Coronary artery (tissue), 2 donors: ENCODE measurements around the gene FANCG.

ENCODE experiments used
- DNase-seq: peaks from one replicate; pipeline ENCODE4 v3.0.0-alpha.2; 2017; ENCODE audit warnings: low spot score
- H3K27ac ChIP-seq, 2 donors: fragments of 200-600 bp; sonication (generic); one replicate each; pipeline ENCODE4 v1.5.1; 2016 to 2019
- H3K4me3 ChIP-seq: fragments of 200-600 bp; sonication (generic); 2 replicates; pipeline ENCODE4 v1.5.1; 2016; ENCODE audit warnings: mild to moderate bottlenecking, moderate library complexity
- TF ChIP-seq, protein P1 (sequence below): fragments of 200-600 bp; sonication (generic); IDR thresholded peaks from one replicate; pipeline ENCODE4 v1.5.1; 2019; ENCODE audit warnings: antibody characterized with exemption

FANCG gene

DNA sequence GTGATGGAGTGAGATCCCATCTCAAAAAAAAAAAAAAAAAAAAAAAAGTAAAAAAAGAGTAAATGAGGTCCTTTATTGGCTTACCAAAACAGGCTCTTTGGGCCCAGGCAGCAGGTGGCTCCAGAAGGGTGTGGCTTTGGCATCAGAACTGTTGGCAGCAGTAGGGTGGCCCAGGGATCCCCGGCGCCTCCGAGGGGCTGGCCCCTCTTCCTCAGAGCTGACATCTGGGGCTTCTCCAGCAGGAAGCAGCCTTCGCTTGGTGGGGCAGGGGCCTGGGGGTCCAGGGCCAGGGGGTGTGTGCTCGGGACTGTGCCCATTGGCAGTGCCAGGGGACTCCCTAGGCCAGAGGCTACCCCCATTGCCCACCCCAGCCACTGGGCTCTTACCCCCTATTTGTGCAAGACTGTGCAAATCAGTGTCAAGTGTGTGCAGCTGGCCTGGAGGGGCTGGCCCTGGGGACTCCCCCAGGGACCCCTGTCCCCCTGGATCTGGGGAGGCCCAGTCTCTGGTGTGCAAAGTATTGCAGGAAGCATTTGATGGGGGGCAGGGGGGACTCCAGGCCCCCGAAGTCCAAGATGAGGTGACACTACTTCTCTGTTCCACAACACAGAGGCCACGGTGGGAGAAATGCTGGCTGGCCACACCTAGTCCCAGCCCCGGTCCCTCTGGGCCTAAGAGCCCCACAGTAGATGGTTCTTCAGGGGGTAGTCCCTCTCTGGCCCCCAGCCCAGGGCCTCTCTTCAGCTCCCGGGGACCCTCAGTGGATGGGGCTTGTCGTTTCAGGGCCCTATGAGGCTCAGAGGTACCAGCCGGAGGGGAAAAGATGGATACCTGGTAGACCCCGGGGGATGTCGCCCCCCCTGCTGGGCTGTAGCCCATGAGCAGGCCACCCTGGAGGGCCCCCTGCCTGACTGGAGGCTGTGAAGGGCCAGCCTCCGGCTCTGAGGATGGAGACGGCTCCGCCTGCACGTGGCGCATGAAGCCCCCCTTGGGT lies 27.9 kb upstream of the FANCG start:
- TF ChIP-seq, protein P1, sequence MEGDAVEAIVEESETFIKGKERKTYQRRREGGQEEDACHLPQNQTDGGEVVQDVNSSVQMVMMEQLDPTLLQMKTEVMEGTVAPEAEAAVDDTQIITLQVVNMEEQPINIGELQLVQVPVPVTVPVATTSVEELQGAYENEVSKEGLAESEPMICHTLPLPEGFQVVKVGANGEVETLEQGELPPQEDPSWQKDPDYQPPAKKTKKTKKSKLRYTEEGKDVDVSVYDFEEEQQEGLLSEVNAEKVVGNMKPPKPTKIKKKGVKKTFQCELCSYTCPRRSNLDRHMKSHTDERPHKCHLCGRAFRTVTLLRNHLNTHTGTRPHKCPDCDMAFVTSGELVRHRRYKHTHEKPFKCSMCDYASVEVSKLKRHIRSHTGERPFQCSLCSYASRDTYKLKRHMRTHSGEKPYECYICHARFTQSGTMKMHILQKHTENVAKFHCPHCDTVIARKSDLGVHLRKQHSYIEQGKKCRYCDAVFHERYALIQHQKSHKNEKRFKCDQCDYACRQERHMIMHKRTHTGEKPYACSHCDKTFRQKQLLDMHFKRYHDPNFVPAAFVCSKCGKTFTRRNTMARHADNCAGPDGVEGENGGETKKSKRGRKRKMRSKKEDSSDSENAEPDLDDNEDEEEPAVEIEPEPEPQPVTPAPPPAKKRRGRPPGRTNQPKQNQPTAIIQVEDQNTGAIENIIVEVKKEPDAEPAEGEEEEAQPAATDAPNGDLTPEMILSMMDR: no peak
- H3K4me3 ChIP-seq: no peak overlapping the region
- H3K27ac ChIP-seq: no peak overlapping the region
- DNase-seq: peak; percentile 71

- peak; percentile 66 for DNase-seq
- H3K27ac ChIP-seq: no peak overlapping the region
- no peak overlapping the region for H3K4me3 ChIP-seq
- TF ChIP-seq, protein P1: no peak
Observed at GRCh38 chr9:35106343-35106730, 26.6 kb upstream of the FANCG start.

- H3K27ac ChIP-seq: no peak overlapping the region
- no peak overlapping the region for H3K4me3 ChIP-seq
- peak; percentile 68 for DNase-seq
- TF ChIP-seq, protein P1: no peak
Observed at GRCh38 chr9:35105571-35106342, 26.0 kb upstream of the FANCG start.

DNA sequence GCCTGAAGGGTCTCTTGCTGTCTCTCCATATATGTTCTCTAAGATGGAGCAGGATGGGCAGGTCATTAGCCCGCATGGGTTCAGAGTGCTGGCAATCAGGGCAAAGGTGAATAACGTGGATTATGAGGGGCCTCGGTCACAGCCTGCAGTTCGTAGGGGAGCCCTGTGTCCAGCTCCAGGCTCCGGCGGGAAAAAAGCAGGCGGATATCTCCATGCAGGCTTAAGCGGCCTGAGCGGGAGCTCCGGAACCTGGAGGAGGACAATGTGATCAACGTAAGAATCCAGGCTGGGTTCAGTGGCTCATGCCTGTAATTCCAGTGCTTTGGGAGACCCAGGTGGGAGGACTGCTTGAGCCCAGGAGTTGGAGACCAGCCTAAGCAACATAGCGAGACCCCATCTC lies 25.4 kb upstream of the FANCG start:
- no peak overlapping the region for H3K27ac ChIP-seq
- H3K4me3 ChIP-seq: no peak overlapping the region
- DNase-seq: no peak

GRCh38 chr9:35104586-35104985 lies 24.8 kb upstream of the FANCG start:
- TF ChIP-seq, protein P1: no peak
- no peak for DNase-seq
- no peak overlapping the region for H3K4me3 ChIP-seq
- H3K27ac ChIP-seq: no peak overlapping the region

More for the DNA sequence above, 25.4 kb upstream of the FANCG start:
- TF ChIP-seq, protein P1: no peak

- DNase-seq: no peak
- TF ChIP-seq, protein P1: no peak
- Histone ChIP-seq H3K27ac (peak overlapping the region; percentile 77 to 87), H3K4me3 (peak overlapping the region; percentile 77)
Observed at GRCh38 chr9:35103660-35104191, 24.0 kb upstream of the FANCG start.
